HEK293T (cell line): ENCODE data around the gene BEND7.

Experiments used
- CTCF ChIA-PET: fragments of 350-600 bp; formaldehyde crosslinking; extraction: SDS; loops from one replicate; lab custom pipeline; 2021; ENCODE audit warnings: antibody characterized with exemption, inconsistent platforms; lab: Yijun Ruan, JAX
- POLR2A ChIA-PET: fragments of 350-600 bp; formaldehyde crosslinking; extraction: SDS; loops from one replicate; lab custom pipeline; 2020; ENCODE audit warnings: antibody characterized with exemption, inconsistent platforms; lab: Yijun Ruan, JAX
- DNase-seq: peaks from one replicate; pipeline ENCODE4 v3.0.0; 2012; ENCODE audit warnings: mixed read lengths; ENCODE audit errors: extremely low spot score
- ARNT ChIP-seq: fragments of 450-650 bp; IDR thresholded peaks from 2 replicates; pipeline ENCODE4 v1.6.1; 2017; ENCODE audit warnings: mild to moderate bottlenecking
- BHLHE40 ChIP-seq: fragments of 450-650 bp; IDR thresholded peaks from 2 replicates; pipeline ENCODE4 v1.6.1; 2016; ENCODE audit warnings: mild to moderate bottlenecking, moderate library complexity, borderline replicate concordance
- CTBP1 ChIP-seq: fragments of 450-650 bp; IDR thresholded peaks from 2 replicates; pipeline ENCODE4 v1.6.1; 2016; ENCODE audit warnings: borderline replicate concordance
- ELF4 ChIP-seq: fragments of 450-650 bp; IDR thresholded peaks from 2 replicates; pipeline ENCODE4 v1.6.1; 2017; ENCODE audit warnings: antibody characterized with exemption
- FOXA1 ChIP-seq: fragments of 450-650 bp; IDR thresholded peaks from 2 replicates; pipeline ENCODE4 v1.6.1; 2016; ENCODE audit warnings: mild to moderate bottlenecking
- FOXK2 ChIP-seq: fragments of 450-650 bp; IDR thresholded peaks from 2 replicates; pipeline ENCODE4 v1.6.1; 2016; ENCODE audit warnings: mild to moderate bottlenecking
- FOXM1 ChIP-seq: fragments of 450-650 bp; IDR thresholded peaks from 2 replicates; pipeline ENCODE4 v1.6.1; 2017; ENCODE audit warnings: mild to moderate bottlenecking, borderline replicate concordance
- HDGF ChIP-seq: fragments of 450-650 bp; IDR thresholded peaks from 2 replicates; pipeline ENCODE4 v1.6.1; 2017; ENCODE audit warnings: antibody characterized with exemption, borderline replicate concordance
- L3MBTL2 ChIP-seq: fragments of 450-650 bp; conservative IDR thresholded peaks from 2 replicates; pipeline ENCODE4 v1.6.1; 2016; ENCODE audit warnings: mild to moderate bottlenecking
- LEF1 ChIP-seq: fragments of 450-650 bp; IDR thresholded peaks from 2 replicates; pipeline ENCODE4 v1.6.1; 2017; ENCODE audit warnings: mild to moderate bottlenecking, borderline replicate concordance
- NFRKB ChIP-seq: fragments of 450-650 bp; IDR thresholded peaks from 2 replicates; pipeline ENCODE4 v1.6.1; 2016; ENCODE audit warnings: mild to moderate bottlenecking, moderate library complexity
- SP1 ChIP-seq: fragments of 450-650 bp; IDR thresholded peaks from 2 replicates; pipeline ENCODE4 v1.6.1; 2017
- SUZ12 ChIP-seq: fragments of 450-650 bp; IDR thresholded peaks from 2 replicates; pipeline ENCODE4 v1.6.1; 2016; ENCODE audit warnings: mild to moderate bottlenecking
- TARDBP ChIP-seq: fragments of 450-650 bp; IDR thresholded peaks from 2 replicates; pipeline ENCODE4 v1.6.1; 2016
- ZNF384 ChIP-seq: fragments of 450-650 bp; IDR thresholded peaks from 2 replicates; pipeline ENCODE4 v1.6.1; 2016
- TF ChIP-seq, protein P1 (sequence below): fragments of 450-650 bp; IDR thresholded peaks from 2 replicates; pipeline ENCODE4 v1.6.1; 2016

The BEND7 gene

DNA sequence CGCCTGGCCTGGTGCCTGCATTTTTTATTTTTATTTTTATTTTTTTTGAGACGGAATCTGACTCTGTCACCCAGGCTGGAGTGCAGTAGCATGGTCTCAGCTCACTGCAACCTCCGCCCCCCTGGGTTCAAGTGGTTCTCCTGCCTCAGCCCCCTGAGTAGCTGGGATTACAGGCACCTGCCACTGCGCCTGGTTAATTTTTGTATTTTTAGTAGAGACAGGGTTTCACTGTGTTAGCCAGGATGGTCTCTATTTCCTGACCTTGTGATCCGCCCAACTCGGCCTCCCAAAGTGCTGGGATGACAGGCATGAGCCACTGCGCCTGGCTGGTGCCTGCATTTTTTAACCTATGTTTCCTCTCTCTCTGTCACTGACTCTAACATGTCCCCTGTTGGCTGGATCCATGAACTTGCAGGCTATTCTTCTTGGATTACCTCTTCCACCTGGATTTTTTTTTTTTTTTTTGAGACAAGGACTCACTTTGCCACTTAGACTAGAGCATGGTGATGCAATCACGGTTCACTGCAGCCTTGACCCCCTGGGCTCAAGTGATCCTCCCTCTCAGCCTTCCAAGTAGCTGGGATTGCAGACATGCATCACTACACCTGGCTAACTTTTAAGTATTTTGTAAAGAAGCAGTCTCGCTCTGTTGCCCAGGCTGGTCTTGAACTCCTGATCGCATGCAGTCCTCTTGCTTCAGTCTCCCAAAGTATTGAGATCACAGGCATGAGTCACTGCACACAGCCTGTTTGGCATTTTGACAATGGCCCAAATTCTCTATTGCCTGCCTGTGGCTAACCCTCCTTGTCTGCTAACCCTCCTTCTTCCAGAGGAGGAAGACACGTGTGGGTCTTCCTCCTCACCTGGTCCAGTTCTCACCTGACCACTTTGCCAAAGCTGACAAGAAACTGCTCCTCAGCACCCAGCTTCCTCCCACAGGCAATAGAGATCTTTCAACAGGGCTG is 34.9 kb upstream of the BEND7 start:
- ChIA-PET POLR2A (no interaction called here), CTCF (no interaction called here)
- no peak for DNase-seq
- TF ChIP-seq BHLHE40, result no peak
- no peak for TF ChIP-seq SP1
- TF ChIP-seq L3MBTL2, result no peak
- no peak for TF ChIP-seq HDGF
- no peak for TF ChIP-seq FOXK2
- TF ChIP-seq CTBP1, result no peak
- TF ChIP-seq FOXA1, result no peak
- no peak for TF ChIP-seq SUZ12
- TF ChIP-seq, protein P1, sequence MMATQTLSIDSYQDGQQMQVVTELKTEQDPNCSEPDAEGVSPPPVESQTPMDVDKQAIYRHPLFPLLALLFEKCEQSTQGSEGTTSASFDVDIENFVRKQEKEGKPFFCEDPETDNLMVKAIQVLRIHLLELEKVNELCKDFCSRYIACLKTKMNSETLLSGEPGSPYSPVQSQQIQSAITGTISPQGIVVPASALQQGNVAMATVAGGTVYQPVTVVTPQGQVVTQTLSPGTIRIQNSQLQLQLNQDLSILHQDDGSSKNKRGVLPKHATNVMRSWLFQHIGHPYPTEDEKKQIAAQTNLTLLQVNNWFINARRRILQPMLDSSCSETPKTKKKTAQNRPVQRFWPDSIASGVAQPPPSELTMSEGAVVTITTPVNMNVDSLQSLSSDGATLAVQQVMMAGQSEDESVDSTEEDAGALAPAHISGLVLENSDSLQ, result no peak
- TF ChIP-seq FOXM1, result no peak

DNA sequence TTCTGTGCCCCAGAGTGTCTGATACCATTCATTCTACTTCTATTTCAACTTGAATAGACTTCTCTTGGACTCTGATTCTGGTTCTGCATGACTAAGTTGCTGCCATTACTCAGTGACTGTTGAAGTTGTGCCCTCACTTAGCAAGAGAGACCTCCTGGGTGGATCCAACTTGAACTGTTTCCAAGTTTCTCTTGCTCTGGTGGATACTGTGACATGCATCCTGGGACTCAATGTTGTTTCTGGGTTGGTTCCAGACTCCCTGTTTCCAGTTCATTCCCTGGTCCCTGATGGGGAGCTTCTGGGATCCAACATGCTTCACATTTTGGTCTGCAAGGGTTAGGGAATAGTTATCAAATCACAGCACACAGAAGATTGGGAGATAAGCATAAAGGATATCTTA is 31.8 kb upstream of the BEND7 start:
- DNase-seq, result no peak
- ChIA-PET POLR2A (no interaction called here), CTCF (no interaction called here)
- TF ChIP-seq ARNT (no peak), BHLHE40 (no peak), LEF1 (no peak), HDGF (no peak), ZNF384 (no peak), SUZ12 (no peak), L3MBTL2 (no peak), SP1 (no peak), FOXM1 (no peak)

DNA sequence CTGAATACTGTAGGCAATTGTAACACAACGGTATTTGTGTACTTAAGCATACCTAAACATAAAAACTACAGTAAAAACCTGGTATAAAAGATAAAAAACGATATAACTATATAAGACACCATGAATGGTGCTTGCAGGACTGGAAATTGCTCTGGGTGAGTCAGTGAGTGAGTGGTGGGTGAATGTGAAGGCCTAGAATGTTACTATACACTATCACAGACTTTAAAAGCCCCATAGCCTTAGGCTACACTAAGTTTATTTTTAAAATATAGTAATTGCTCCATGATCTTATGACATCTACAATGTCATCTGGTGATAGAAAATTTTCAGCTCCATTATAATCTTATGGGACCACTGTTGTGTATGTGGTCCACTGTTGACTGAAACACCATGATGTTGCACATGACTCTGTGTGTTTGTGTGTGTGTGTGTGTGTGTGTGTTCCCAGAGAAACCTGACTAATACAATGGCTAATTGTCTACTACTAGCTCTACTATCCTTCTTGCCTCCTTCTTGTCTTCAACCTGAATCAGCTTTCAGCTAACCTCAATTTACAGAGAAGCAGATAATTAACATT is 30.4 kb upstream of the BEND7 start:
- DNase-seq, result no peak
- ChIA-PET CTCF (no interaction called here), POLR2A (no interaction called here)
- TF ChIP-seq ARNT (no peak), FOXA1 (no peak), ZNF384 (no peak), ELF4 (no peak), SUZ12 (no peak), SP1 (no peak), FOXK2 (no peak), TARDBP (no peak), CTBP1 (no peak), FOXM1 (no peak)
- TF ChIP-seq, protein P1, result no peak

DNA sequence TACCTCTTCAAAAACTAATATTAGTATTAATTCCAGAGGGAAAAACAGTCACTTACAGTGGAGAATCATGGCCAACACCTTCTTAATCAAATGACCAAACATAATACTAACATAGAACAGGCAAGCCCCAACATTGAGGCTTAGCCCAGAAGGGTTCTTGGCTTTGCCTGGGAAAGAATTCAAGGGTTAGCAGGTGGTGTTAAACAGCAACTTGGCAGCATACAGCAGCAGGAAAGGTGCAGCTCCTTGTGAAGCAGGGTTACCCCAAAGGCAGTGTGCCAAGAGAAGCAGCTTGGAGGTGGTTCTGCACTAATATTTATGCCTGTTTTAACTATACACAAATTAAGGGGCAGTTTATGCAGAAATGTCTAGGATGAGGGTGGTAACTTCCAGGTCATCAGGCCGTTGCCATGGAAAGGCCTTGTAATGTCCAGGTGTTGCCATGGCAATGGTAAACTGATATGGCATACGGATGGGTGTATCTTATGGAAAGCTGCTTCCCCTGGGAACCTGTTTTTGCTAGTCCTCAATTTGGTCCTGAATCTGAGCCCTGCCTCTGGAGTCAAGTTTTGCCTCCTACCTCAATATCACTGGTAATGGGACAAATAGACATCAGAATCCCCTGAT is 27.2 kb upstream of the BEND7 start:
- CTCF ChIA-PET, result interaction anchor here (1.3 kb wide), 1 partner anchor 116 kb away, joined by 4 read pairs; no protein-coding TSS in a partner anchor
- no peak for DNase-seq
- no peak for TF ChIP-seq TARDBP
- no peak for TF ChIP-seq NFRKB
- no peak for TF ChIP-seq HDGF
- no peak for TF ChIP-seq CTBP1
- no peak for TF ChIP-seq FOXM1
- no peak for TF ChIP-seq SP1
- no peak for TF ChIP-seq BHLHE40
- TF ChIP-seq FOXA1, result no peak
- no peak for TF ChIP-seq ARNT
- TF ChIP-seq L3MBTL2, result no peak
- TF ChIP-seq, protein P1, result no peak
- no peak for TF ChIP-seq ELF4
- TF ChIP-seq LEF1, result no peak
- TF ChIP-seq FOXK2, result no peak
- no peak for TF ChIP-seq ZNF384
- no peak for TF ChIP-seq SUZ12
- POLR2A ChIA-PET, result no interaction called here

GRCh38 chr10:13550802-13551201 is 22.0 kb upstream of the BEND7 start:
- CTCF ChIA-PET, result interaction anchor here (1.6 kb wide), 1 partner anchor 14 kb away, joined by 4 read pairs; no protein-coding TSS in a partner anchor
- TF ChIP-seq LEF1, result no peak
- no peak for TF ChIP-seq HDGF
- no peak for TF ChIP-seq ELF4
- TF ChIP-seq NFRKB, result no peak
- no peak for TF ChIP-seq TARDBP
- TF ChIP-seq FOXM1, result no peak
- TF ChIP-seq CTBP1, result no peak
- TF ChIP-seq SP1, result no peak
- no peak for TF ChIP-seq BHLHE40
- no peak for TF ChIP-seq ARNT
- TF ChIP-seq SUZ12, result no peak
- TF ChIP-seq, protein P1, result no peak
- no peak for TF ChIP-seq FOXA1
- TF ChIP-seq FOXK2, result no peak
- no peak for TF ChIP-seq ZNF384
- no peak for TF ChIP-seq L3MBTL2
- no peak for DNase-seq
- POLR2A ChIA-PET, result no interaction called here
